T-helper 1 cell (primary cell): ENCODE data around the gene KRTAP25-1.

Source experiments
- DNase-seq, 5 donors: peaks; one replicate each; pipeline ENCODE4 v3.0.0-alpha.2; 2012 to 2020
- total RNA-seq, 4 donors: gene quantifications; one replicate each; lab custom pipeline; 2026; lab: John Stamatoyannopoulos, UW

KRTAP25-1 gene
- total RNA-seq, result 0 reads per million in 4 donors

GRCh38 chr21:30289215-30289614, at the start of gene KRTAP25-1:
Gene KRTAP25-1 (minus strand): TSS chr21:30289514. CDS start chr21:30289490, 24 bp downstream.
- no peak for DNase-seq

GRCh38 chr21:30338717-30339116, 49.4 kb upstream of the KRTAP25-1 start:
- DNase-seq, result no peak

- DNase-seq, result no peak
Observed at GRCh38 chr21:30337772-30338171, 48.5 kb upstream of the KRTAP25-1 start.

DNA sequence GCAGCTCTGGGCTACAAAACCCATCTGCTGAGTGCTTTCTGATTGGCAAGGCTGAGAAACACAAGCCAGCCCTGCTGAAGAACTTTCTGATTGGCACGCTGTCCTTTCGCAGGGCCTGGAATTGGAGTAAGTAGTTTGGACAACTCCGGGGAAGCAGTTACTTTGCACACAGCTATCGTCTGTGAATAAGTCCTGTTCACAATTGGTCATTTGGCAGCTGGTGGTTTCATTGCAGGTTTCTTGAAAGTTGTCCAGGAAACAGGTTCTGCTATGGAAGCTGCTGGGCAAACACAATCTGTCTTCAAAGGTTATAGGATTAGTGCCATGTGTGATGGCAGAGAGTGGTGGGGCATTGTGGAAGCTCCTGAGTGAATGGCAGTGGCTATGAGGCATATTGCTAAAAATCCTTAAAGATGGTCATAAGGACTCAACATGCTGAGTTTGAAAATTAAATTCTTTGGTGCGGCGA, 48.0 kb upstream of the KRTAP25-1 start, which contains the start of gene KRTAP27-1:
KRTAP27-1 (minus strand) TSS at position 419 of the 469 bp plus-strand sequence; CDS start at position 393, 26 bp downstream.
- DNase-seq, result no peak

GRCh38 chr21:30336596-30336995, 47.3 kb upstream of the KRTAP25-1 start:
- no peak for DNase-seq

- no peak for DNase-seq
Observed at GRCh38 chr21:30333736-30334135, 44.4 kb upstream of the KRTAP25-1 start.

- no peak for DNase-seq
Observed at GRCh38 chr21:30332681-30333080, 43.4 kb upstream of the KRTAP25-1 start.

GRCh38 chr21:30329203-30329875, 40.0 kb upstream of the KRTAP25-1 start:
- DNase-seq, result no peak

DNA sequence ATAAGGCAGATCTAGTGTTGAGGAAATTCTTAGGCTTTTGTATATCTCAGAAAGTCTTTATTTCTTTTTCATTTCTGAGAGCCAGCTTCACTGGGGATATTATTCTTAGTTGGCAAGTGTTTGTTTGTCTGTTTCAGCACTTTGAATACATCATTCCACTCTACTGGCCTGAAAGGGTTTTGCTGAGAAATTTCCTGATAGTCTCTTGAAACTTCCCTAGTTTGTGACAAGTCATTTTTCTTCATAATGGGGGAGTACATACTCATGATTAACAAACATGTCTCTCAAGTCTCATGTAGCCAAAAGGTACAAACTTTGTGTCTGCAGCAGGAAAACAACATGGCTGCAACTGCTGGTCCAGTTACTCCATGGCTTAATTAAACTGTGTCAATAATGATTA, 37.1 kb upstream of the KRTAP25-1 start:
- DNase-seq, result no peak

- DNase-seq, result no peak
Observed at GRCh38 chr21:30320215-30320614, 30.9 kb upstream of the KRTAP25-1 start, which contains the start of gene KRTAP26-1. Gene KRTAP26-1 (minus strand): TSS chr21:30320315. CDS start chr21:30320035, 280 bp downstream.

DNA sequence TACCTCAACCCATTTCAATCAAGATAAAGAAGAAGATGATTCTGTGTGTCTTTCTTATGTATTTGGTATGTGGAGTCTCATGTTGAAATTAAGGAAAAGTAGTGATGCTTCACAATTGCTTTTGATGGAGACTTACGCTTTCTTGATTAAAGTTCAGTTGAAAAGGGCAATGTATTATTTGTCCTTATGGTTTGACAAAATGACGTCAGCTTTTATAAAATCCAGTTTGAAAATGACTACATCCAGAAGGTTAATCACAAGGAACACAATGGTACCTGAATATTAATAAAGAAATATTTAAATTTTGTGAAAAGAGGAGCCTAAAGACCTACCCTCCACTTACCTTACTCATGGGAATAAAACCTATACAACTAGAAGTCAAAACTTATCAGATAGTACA, 26.4 kb upstream of the KRTAP25-1 start:
- DNase-seq, result no peak

GRCh38 chr21:30306884-30307283, 17.6 kb upstream of the KRTAP25-1 start:
- no peak for DNase-seq

DNA sequence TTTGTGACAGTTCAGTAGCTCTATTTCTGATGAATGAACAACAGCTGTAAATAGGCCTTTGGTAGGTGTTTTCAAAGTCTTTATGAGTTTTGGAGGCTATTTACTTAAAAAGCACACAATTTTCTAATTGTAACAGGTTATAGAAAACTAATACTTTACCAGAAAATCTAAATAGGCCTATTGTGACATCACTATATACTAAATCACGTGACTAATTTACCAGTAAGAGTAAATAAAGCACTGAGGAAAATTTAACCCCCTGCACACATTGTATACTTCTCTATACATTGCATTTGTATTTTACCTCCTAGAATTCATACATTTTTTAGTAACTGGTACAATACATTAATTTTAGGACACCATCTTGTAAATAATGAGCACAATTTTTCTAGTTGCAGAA, 15.8 kb upstream of the KRTAP25-1 start:
- no peak for DNase-seq

DNA sequence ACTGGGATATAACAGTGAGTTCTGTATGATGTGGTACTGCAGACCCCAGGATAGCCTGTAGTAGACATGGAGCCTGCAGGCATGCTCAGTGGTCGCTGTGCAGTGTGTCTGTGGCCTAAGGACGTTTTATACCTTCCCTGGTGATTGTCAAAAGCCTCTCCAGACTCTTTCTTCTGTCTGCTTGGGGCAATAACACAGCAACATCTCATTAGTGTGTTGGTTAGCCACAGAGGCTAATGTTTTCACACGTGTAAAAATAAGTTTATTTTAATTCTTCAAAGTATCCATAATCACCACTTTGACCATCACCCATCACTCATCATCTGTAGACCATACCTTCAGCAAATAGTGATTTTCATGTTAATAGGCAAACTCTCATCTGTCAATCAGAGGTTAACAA, 6.5 kb downstream of the KRTAP25-1 start, which contains the start of gene KRTAP24-1:
KRTAP24-1 (minus strand) TSS at position 101 of the 400 bp plus-strand sequence; CDS start at position 83, 18 bp downstream.
- no peak for DNase-seq

DNA sequence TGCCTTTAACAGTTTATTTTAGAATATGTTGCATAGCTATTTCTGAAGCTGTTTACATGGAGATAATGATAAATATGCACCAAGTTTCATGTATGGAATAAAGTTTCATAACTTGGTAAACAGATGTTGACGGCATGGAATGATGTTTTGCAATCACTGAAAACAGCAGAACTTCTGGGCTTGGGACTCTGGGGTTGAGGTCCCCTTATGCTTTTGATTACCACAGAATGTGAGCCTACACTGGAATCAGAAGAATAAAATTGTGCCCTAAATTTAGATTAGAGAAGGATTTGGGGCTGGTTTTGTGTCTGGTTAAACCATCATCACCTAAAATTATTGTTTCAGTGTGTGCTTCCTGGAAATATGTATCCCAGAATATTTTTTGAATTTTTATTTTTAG, 17.7 kb downstream of the KRTAP25-1 start:
- no peak for DNase-seq

DNA sequence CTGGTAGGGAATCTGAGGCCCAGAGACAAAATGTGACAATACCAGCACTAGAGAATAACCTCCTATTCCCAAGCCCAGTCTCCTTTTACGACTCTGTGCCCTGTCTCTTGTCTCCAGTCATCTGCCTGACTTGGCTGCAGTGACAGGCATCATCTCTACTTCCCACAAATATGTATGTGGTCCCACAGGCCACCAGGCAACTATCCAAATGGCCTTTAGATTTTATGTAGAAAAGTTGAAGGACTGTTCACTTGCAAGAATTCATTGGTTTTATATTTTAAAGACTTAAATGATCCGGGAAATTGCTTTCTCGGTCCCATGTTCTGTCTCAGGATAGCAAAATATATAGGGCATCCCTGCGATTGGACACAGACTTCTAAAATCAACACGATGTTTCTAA, 18.2 kb downstream of the KRTAP25-1 start:
- DNase-seq, result no peak

DNA sequence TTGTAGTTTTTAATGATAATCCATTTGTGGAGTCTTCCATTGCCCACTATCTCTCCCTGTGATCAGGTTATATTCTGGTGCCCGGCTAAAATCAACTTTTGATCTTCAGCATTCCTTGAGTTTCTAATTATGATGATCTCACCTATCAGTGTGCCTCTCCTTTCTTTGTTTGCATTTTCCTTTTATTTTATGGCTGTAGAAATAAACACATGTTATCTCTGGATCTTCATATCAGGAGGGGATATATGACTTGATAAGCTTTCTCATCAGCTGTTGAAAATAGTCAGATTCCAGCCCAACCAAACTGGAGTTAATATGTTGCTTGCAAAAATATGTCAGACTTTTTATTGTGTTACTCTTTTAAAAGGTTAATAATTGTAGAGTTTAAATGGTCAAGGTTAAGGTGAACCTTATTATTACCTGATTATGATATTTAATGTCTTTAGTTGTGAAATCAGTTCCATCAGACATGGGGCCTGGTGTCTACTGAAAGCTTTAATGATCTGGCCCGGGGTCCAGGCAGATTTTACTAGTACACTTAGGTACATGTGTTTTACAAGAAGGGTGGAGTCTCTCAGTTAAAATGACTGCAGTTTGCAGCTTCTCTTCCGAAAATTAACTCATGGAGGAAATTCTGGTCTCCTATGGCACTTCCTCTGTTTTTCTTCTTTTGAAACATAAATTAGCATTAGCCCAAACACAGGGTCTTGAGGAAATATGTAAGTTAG, 19.3 kb downstream of the KRTAP25-1 start:
- no peak for DNase-seq

DNA sequence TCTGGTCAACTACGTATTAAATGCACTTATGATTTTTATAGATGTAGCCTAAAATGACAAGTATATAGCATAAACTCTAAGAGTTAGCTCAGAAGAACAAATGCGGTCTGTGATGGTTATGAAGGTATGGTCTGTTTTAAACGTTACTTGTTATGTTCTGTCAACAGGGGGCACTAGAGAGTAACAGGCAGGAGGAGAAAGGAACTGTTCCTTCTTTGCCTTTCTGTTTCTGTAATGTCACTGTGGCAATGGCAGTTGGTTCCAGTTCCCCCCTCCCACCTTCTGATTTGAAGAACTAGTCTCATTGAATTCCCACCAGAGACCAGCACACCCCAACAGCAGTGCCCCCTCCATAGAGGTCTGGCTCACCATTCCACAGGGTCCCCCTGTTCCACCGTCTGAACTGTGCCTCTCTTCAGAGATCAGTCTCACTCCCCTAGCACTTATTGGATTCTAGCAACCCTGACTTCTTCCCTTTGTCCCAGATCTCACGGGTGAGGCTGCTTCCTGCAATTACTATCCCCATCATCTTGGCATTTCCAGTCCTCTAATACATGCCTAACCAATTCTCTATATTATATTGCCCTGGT, 20.6 kb downstream of the KRTAP25-1 start:
- peak in 1 of 5 donors; percentile 1 for DNase-seq

DNA sequence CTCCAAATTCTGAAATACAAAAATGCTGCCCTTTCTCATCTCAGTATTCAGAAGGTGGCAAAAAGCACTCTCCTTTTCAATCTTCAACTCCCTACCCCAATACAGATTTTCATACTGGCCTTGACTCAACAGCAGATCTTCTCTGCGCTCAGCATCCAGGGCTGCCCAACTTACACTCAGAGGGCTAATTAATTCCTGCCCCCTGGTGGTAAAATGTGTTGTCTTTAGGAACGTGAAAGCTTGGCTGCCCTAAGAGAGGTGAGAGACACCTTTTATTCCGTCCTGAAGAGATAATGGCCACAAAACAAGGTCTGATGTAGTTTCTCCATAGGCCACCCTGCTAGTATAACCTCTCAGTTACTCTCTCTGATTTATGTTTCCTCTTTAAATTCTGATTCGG, 31.5 kb downstream of the KRTAP25-1 start:
- DNase-seq, result no peak

GRCh38 chr21:30256100-30256499, 33.2 kb downstream of the KRTAP25-1 start:
- DNase-seq, result no peak

DNA sequence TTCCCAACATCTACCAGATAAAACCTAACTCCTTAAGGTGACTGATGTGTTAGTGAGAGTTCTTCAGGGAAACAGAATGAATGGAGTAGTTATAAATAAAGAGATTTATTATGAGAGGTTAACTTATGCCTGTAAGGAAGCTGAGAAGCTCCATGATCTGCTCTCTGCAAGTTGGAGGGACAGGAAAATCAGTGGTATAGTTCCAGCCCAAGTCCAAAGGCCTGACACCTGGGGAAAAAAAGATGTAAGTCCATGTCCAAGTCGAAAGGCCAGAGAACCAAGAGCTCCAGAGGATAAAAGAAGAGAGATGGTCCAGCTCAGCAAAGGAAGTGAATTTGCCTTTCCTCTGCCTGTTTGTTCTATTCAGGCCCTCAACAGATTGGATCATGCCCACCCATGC, 33.6 kb downstream of the KRTAP25-1 start:
- DNase-seq, result no peak

- DNase-seq, result no peak
Observed at GRCh38 chr21:30251781-30252180, 37.5 kb downstream of the KRTAP25-1 start.

- no peak for DNase-seq
Observed at GRCh38 chr21:30249936-30250335, 39.4 kb downstream of the KRTAP25-1 start.
